Natural killer cell (primary cell): ENCODE measurements around the gene TMEM129. TPM values are rescaled to one million over a fixed set of nuclear protein-coding genes. Genes with fewer than 3 reads are reported as not detected.

Source experiments
- ATAC-seq, 3 donors: fragments of 150-1000 bp in 2 of 3; fragments of 200-7000 bp in 1 of 3; cut with Tn5 transposase; 1 replicate in 1 of 3; 2 replicates in 2 of 3; pipeline ENCODE4 v1.10.0; 2021; ENCODE audit warnings: mild to moderate bottlenecking in 2 of 3, moderate library complexity in 2 of 3
- DNase-seq, 2 donors: peaks; one replicate each; pipeline versions ENCODE4 v3.0.0 to v3.0.0-alpha.2; 2013 to 2021; ENCODE audit warnings: mixed read lengths in 1 of 2
- H3K27ac ChIP-seq: one replicate; pipeline ENCODE4 v1.5.1; 2013; ENCODE audit warnings: mild to moderate bottlenecking, low read length
- H3K27me3 ChIP-seq: one replicate; pipeline ENCODE4 v1.6.1; 2013; ENCODE audit warnings: low read length; ENCODE audit not compliant: control insufficient read depth, insufficient read depth
- H3K36me3 ChIP-seq: one replicate; pipeline ENCODE4 v1.6.1; 2013; ENCODE audit warnings: low read length; ENCODE audit not compliant: control insufficient read depth, insufficient read depth
- H3K4me1 ChIP-seq: one replicate; pipeline ENCODE4 v1.6.1; 2013; ENCODE audit warnings: low read length; ENCODE audit not compliant: control insufficient read depth, insufficient read depth
- H3K4me3 ChIP-seq: one replicate; pipeline ENCODE4 v1.5.1; 2013; ENCODE audit warnings: low read length
- H3K9me3 ChIP-seq: one replicate; pipeline ENCODE4 v1.6.1; 2013; ENCODE audit warnings: low read length; ENCODE audit not compliant: control insufficient read depth, insufficient read depth
- H3K27ac Mint-ChIP-seq, 2 donors: one replicate each; pipeline ENCODE4 v1.8.0; 2022; ENCODE audit warnings: mild to moderate bottlenecking in 2 of 2, mixed read lengths in 2 of 2, moderate library complexity in 1 of 2
- H3K27me3 Mint-ChIP-seq, 2 donors: one replicate each; pipeline ENCODE4 v1.8.0; 2022; ENCODE audit warnings: low read depth in 2 of 2, mixed read lengths in 2 of 2
- H3K36me3 Mint-ChIP-seq: one replicate; pipeline ENCODE4 v1.8.0; 2022; ENCODE audit warnings: mixed read lengths
- H3K4me1 Mint-ChIP-seq, 2 donors: one replicate each; pipeline ENCODE4 v1.8.0; 2022; ENCODE audit warnings: mixed read lengths in 2 of 2
- H3K4me3 Mint-ChIP-seq: one replicate; pipeline ENCODE4 v1.8.0; 2022; ENCODE audit warnings: mild to moderate bottlenecking, moderate library complexity, mixed read lengths
- H3K9me3 Mint-ChIP-seq, 2 donors: one replicate each; pipeline ENCODE4 v1.8.0; 2022; ENCODE audit warnings: mixed read lengths in 2 of 2
- WGBS: methylation state at CpG from one replicate; pipeline ENCODE4 v1.1.7; 2013; ENCODE audit warnings: missing lambda C conversion rate; ENCODE audit not compliant: insufficient coverage; 5-methylcytosine and 5-hydroxymethylcytosine counted together
- intact Hi-C: fragments of 100-400 bp; cut with micrococcal nuclease; formaldehyde crosslinking; loops from one replicate; pipeline ENCODE4 v1.14.2; 2022
- total RNA-seq, 4 donors: library from RNA; stranded (reverse); fragments of 120-200 nt in 1 of 4; gene quantifications; one replicate each; pipeline versions ENCODE4 v1.2.3 to v1.2.4, GENCODE V29; 2013 to 2022
- TF ChIP-seq, protein P1 (sequence below): fragments of 200-600 bp; IDR thresholded peaks from one replicate; pipeline ENCODE4 v1.8.0; 2022; ENCODE audit warnings: antibody characterized with exemption

The TMEM129 gene
- total RNA-seq, 3 donors from 2014 or later (not counting 1 experiment from before 2014, with no cell fraction given): 18.2 to 26.9 (median 20.8) TPM

GRCh38 chr4:1711571-1712215 is 9.4 kb downstream of the TMEM129 start:
- peak overlapping the region; percentile 65 for H3K4me3 ChIP-seq
- no peaks in the 10 kb centered on the region for H3K36me3 Mint-ChIP-seq

GRCh38 chr4:1711055-1711570 is 10.0 kb downstream of the TMEM129 start:
- intact Hi-C loops: loop anchor here (5.0 kb wide), 1 partner anchor 129 kb away; no protein-coding TSS in a partner anchor
- TF ChIP-seq, protein P1, sequence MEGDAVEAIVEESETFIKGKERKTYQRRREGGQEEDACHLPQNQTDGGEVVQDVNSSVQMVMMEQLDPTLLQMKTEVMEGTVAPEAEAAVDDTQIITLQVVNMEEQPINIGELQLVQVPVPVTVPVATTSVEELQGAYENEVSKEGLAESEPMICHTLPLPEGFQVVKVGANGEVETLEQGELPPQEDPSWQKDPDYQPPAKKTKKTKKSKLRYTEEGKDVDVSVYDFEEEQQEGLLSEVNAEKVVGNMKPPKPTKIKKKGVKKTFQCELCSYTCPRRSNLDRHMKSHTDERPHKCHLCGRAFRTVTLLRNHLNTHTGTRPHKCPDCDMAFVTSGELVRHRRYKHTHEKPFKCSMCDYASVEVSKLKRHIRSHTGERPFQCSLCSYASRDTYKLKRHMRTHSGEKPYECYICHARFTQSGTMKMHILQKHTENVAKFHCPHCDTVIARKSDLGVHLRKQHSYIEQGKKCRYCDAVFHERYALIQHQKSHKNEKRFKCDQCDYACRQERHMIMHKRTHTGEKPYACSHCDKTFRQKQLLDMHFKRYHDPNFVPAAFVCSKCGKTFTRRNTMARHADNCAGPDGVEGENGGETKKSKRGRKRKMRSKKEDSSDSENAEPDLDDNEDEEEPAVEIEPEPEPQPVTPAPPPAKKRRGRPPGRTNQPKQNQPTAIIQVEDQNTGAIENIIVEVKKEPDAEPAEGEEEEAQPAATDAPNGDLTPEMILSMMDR: no peak
- ATAC-seq (no peak), DNase-seq (peak in 1 of 2 donors; percentile 34)
- Histone ChIP-seq H3K4me1 (peaks cover 43% of the 10 kb centered on the region), H3K9me3 (no peaks in the 10 kb centered on the region), H3K27ac (peak overlapping the region; percentile 73), H3K27me3 (no peaks in the 10 kb centered on the region), H3K4me3 (peak overlapping the region; percentile 65), H3K36me3 (no peaks in the 10 kb centered on the region)
- no peaks in the 10 kb centered on the region for H3K27me3 Mint-ChIP-seq
- no peaks in the 10 kb centered on the region for H3K36me3 Mint-ChIP-seq
- H3K9me3 Mint-ChIP-seq: no peaks in the 10 kb centered on the region
- 11% methylated on average over 21 of the region's 22 CpGs for WGBS
- peaks cover 10 to 60% of the 10 kb centered on the region in 2 donors for H3K4me1 Mint-ChIP-seq
- peak overlapping the region; percentile 95 for H3K4me3 Mint-ChIP-seq
- peak overlapping the region; percentile 90 to 95 for H3K27ac Mint-ChIP-seq

More at GRCh38 chr4:1711571-1712215, 9.4 kb downstream of the TMEM129 start:
- Mint-ChIP-seq H3K27me3 (no peaks in the 10 kb centered on the region), H3K4me1 (peaks cover 10 to 60% of the 10 kb centered on the region in 2 donors), H3K9me3 (no peaks in the 10 kb centered on the region), H3K4me3 (peak overlapping the region; percentile 95), H3K27ac (peak overlapping the region; percentile 90 to 95)
- Histone ChIP-seq H3K9me3 (no peaks in the 10 kb centered on the region), H3K27me3 (no peaks in the 10 kb centered on the region), H3K4me1 (peaks cover 47% of the 10 kb centered on the region), H3K27ac (peak overlapping the region; percentile 73), H3K36me3 (peaks cover 2% of the 10 kb centered on the region)
- DNase-seq (peak; percentile 44 to 62), ATAC-seq (peak; percentile 13 to 22 (median 18))
- under 1% methylated on average over 85 of the region's 85 CpGs for WGBS
- intact Hi-C loops: loop anchor here (1.0 to 5.0 kb wide), 2 partner anchors 10 to 129 kb away; partner anchors contain the start of genes TACC3 and TMEM129
- TF ChIP-seq, protein P1: no peak

DNA sequence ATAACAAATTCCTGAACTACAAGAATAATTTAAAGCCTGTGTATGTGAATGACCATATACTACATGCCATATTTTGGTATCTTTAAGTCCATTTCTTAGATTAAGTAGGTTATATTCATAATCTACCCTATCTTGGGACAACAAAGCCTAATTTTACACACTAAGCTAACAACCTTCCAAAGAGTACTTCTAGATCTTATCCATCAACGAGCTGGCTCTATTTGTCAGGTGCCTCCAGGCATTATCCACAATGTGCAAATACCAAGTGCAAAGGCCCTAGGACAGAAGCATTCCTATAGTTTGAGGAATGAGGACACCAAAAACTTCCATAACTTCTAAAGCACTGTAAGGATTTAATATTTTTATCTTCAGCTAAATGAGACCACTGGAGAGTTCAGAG is 12.5 kb downstream of the TMEM129 start:
- WGBS: 60% methylated on average over 1 of the region's 1 CpG
- no peaks in the 10 kb centered on the region for H3K36me3 Mint-ChIP-seq
- TF ChIP-seq, protein P1: no peak

More for the DNA sequence above, 12.5 kb downstream of the TMEM129 start:
- Mint-ChIP-seq H3K4me1 (peaks cover 18 to 47% of the 10 kb centered on the region in 2 donors), H3K9me3 (no peaks in the 10 kb centered on the region), H3K27me3 (no peaks in the 10 kb centered on the region), H3K4me3 (no peak overlapping the region), H3K27ac (peak overlapping the region; percentile 9 to 48)
- intact Hi-C loops: no loop called here
- ATAC-seq (no peak), DNase-seq (no peak)
- H3K4me3 ChIP-seq: no peak overlapping the region
- H3K36me3 ChIP-seq: peaks cover 6% of the 10 kb centered on the region
- H3K4me1 ChIP-seq: peaks cover 23% of the 10 kb centered on the region
- H3K9me3 ChIP-seq: no peaks in the 10 kb centered on the region
- H3K27ac ChIP-seq: no peak overlapping the region
- no peaks in the 10 kb centered on the region for H3K27me3 ChIP-seq
